HEK293 (cell line): ENCODE data around the gene THSD4.

Source experiments
- CTCF ChIA-PET: fragments of 350-600 bp; formaldehyde crosslinking; extraction: SDS; loops from one replicate; lab custom pipeline; 2021; ENCODE audit warnings: antibody characterized with exemption; lab: Yijun Ruan, JAX
- POLR2A ChIA-PET: fragments of 300-600 bp; formaldehyde crosslinking; extraction: SDS; loops from one replicate; lab custom pipeline; 2020; ENCODE audit warnings: antibody characterized with exemption, inconsistent platforms; lab: Yijun Ruan, JAX
- H3K27ac ChIP-seq: fragments of 200-500 bp; sonication (Bioruptor generic); 2 replicates; pipeline ENCODE4 v1.5.1; 2014; ENCODE audit warnings: low read depth, low read length, control low read depth, inconsistent platforms; ENCODE audit errors: extremely low read depth
- H3K36me3 ChIP-seq, 2 experiments: fragments of 200-500 bp in 1 of 2; sonication (Bioruptor generic) in 1 of 2; 1 replicate in 1 of 2; 2 replicates in 1 of 2; pipeline ENCODE4 v1.5.1; 2014 to 2017; ENCODE audit warnings: inconsistent platforms in 2 of 2, low read length in 2 of 2; ENCODE audit not compliant: control insufficient read depth in 2 of 2, insufficient read depth in 1 of 2
- H3K4me1 ChIP-seq: fragments of 200-500 bp; sonication (Bioruptor generic); 2 replicates; pipeline ENCODE4 v1.5.1; 2014; ENCODE audit warnings: mild to moderate bottlenecking, low read length, inconsistent platforms; ENCODE audit not compliant: control insufficient read depth, insufficient read depth
- H3K4me3 ChIP-seq: 2 replicates; pipeline ENCODE4 v1.5.1; 2011; ENCODE audit warnings: low read depth, mild to moderate bottlenecking, control low read depth, low read length, moderate library complexity
- H3K9me3 ChIP-seq: fragments of 200-500 bp; sonication (Bioruptor generic); 2 replicates; pipeline ENCODE4 v1.5.1; 2014; ENCODE audit warnings: low read depth, low read length, inconsistent platforms; ENCODE audit not compliant: control insufficient read depth, insufficient read depth
- ATF2 ChIP-seq: fragments of 450-650 bp; formaldehyde crosslinking; IDR thresholded peaks from 2 replicates; pipeline ENCODE4 v1.5.1; 2016; ENCODE audit warnings: missing biosample characterization, missing genetic modification characterization, low read depth
- CTCF ChIP-seq: fragments of 450-650 bp; formaldehyde crosslinking; IDR thresholded peaks from 2 replicates; pipeline ENCODE4 v1.5.1; 2016; ENCODE audit warnings: missing biosample characterization, missing genetic modification characterization
- HIC1 ChIP-seq: fragments of 450-650 bp; formaldehyde crosslinking; IDR thresholded peaks from 2 replicates; pipeline ENCODE4 v1.5.1; 2016; ENCODE audit warnings: missing biosample characterization, missing genetic modification characterization
- PRDM10 ChIP-seq: fragments of 450-650 bp; formaldehyde crosslinking; IDR thresholded peaks from 2 replicates; pipeline ENCODE4 v1.5.1; 2016; ENCODE audit warnings: missing biosample characterization, missing genetic modification characterization
- SCRT1 ChIP-seq: fragments of 450-650 bp; formaldehyde crosslinking; IDR thresholded peaks from 2 replicates; pipeline ENCODE4 v1.5.1; 2016; ENCODE audit warnings: missing biosample characterization, missing genetic modification characterization, borderline replicate concordance
- TCF7L2 ChIP-seq: IDR thresholded peaks from 2 replicates; pipeline ENCODE4 v1.6.1; 2011; ENCODE audit warnings: low read depth, mild to moderate bottlenecking, inconsistent platforms, low read length, moderate library complexity, borderline replicate concordance
- YY1 ChIP-seq: fragments of 450-650 bp; formaldehyde crosslinking; IDR thresholded peaks from 2 replicates; pipeline ENCODE4 v1.5.1; 2018; ENCODE audit warnings: missing biosample characterization, missing genetic modification characterization
- ZBTB11 ChIP-seq: fragments of 450-650 bp; formaldehyde crosslinking; conservative IDR thresholded peaks from 2 replicates; pipeline ENCODE4 v1.5.1; 2016; ENCODE audit warnings: low read depth, missing biosample characterization, missing genetic modification characterization
- ZFP3 ChIP-seq: fragments of 450-650 bp; formaldehyde crosslinking; IDR thresholded peaks from 2 replicates; pipeline ENCODE4 v1.5.1; 2016; ENCODE audit warnings: low read depth, missing biosample characterization, missing genetic modification characterization
- ZFP41 ChIP-seq: fragments of 450-650 bp; formaldehyde crosslinking; IDR thresholded peaks from 2 replicates; pipeline ENCODE4 v1.5.1; 2016; ENCODE audit warnings: missing biosample characterization, missing genetic modification characterization, borderline replicate concordance
- ZNF132 ChIP-seq: fragments of 450-650 bp; formaldehyde crosslinking; IDR thresholded peaks from 2 replicates; pipeline ENCODE4 v1.5.1; 2017; ENCODE audit warnings: missing biosample characterization, missing genetic modification characterization, borderline replicate concordance
- ZNF157 ChIP-seq: fragments of 450-650 bp; formaldehyde crosslinking; IDR thresholded peaks from 2 replicates; pipeline ENCODE4 v1.5.1; 2016; ENCODE audit warnings: missing biosample characterization, missing genetic modification characterization
- ZNF223 ChIP-seq: fragments of 450-650 bp; formaldehyde crosslinking; IDR thresholded peaks from 2 replicates; pipeline ENCODE4 v1.5.1; 2016; ENCODE audit warnings: missing biosample characterization, missing genetic modification characterization
- ZNF23 ChIP-seq: fragments of 450-650 bp; formaldehyde crosslinking; IDR thresholded peaks from 2 replicates; pipeline ENCODE4 v1.5.1; 2016; ENCODE audit warnings: missing biosample characterization, missing genetic modification characterization, borderline replicate concordance
- ZNF324 ChIP-seq: fragments of 450-650 bp; formaldehyde crosslinking; IDR thresholded peaks from 2 replicates; pipeline ENCODE4 v1.5.1; 2016; ENCODE audit warnings: missing biosample characterization, missing genetic modification characterization
- ZNF426 ChIP-seq: fragments of 450-650 bp; formaldehyde crosslinking; IDR thresholded peaks from 2 replicates; pipeline ENCODE4 v1.5.1; 2017; ENCODE audit warnings: missing biosample characterization, missing genetic modification characterization, mild to moderate bottlenecking, inconsistent platforms, moderate library complexity
- ZNF510 ChIP-seq: fragments of 450-650 bp; formaldehyde crosslinking; IDR thresholded peaks from 2 replicates; pipeline ENCODE4 v1.5.1; 2018; ENCODE audit warnings: mild to moderate bottlenecking, missing genetic modification characterization, missing biosample characterization; ENCODE audit not compliant: insufficient replicate concordance
- ZNF600 ChIP-seq: fragments of 450-650 bp; formaldehyde crosslinking; IDR thresholded peaks from 2 replicates; pipeline ENCODE4 v1.5.1; 2016; ENCODE audit warnings: missing biosample characterization, missing genetic modification characterization
- ZNF624 ChIP-seq: fragments of 450-650 bp; formaldehyde crosslinking; IDR thresholded peaks from 2 replicates; pipeline ENCODE4 v1.5.1; 2017; ENCODE audit warnings: missing biosample characterization, missing genetic modification characterization
- ZNF777 ChIP-seq: fragments of 450-650 bp; formaldehyde crosslinking; IDR thresholded peaks from 2 replicates; pipeline ENCODE4 v1.5.1; 2017; ENCODE audit warnings: missing biosample characterization, missing genetic modification characterization, borderline replicate concordance
- ZNF791 ChIP-seq: fragments of 450-650 bp; formaldehyde crosslinking; IDR thresholded peaks from 2 replicates; pipeline ENCODE4 v1.5.1; 2016; ENCODE audit warnings: missing biosample characterization, missing genetic modification characterization
- ZSCAN16 ChIP-seq: fragments of 450-650 bp; formaldehyde crosslinking; IDR thresholded peaks from 2 replicates; pipeline ENCODE4 v1.5.1; 2016; ENCODE audit warnings: missing biosample characterization, missing genetic modification characterization

Gene THSD4

GRCh38 chr15:71752128-71752527, 636.9 kb downstream of the THSD4 start:
- CTCF ChIA-PET = interaction anchor here (0.5 to 6.1 kb wide), 28 partner anchors 9 to 815 kb away, joined by 3 to 140 read pairs (median 4); no protein-coding TSS in a partner anchor

GRCh38 chr15:71752604-71753289, 637.5 kb downstream of the THSD4 start:
- CTCF ChIA-PET = interaction anchor here (0.5 to 6.1 kb wide), 41 partner anchors 8 to 1527 kb away, joined by 3 to 140 read pairs (median 4); partner anchors contain the start of gene GRAMD2A
- Histone ChIP-seq H3K36me3 (no peaks in the 10 kb centered on the region), H3K4me3 (no peak overlapping the region), H3K27ac (no peak overlapping the region), H3K9me3 (no peaks in the 10 kb centered on the region), H3K4me1 (peaks cover 14% of the 10 kb centered on the region)
- POLR2A ChIA-PET = no interaction called here
- TF ChIP-seq TCF7L2 (no peak), ZNF324 (tag by site-specific recombination) (no peak), HIC1 (tag by site-specific recombination) (no peak), CTCF (tag by site-specific recombination) (peak; percentile 47; the same call in 1 of the 2 replicates), SCRT1 (peak; percentile 82), ZNF157 (no peak), ZNF132 (tag by site-specific recombination) (no peak), ATF2 (tag by site-specific recombination) (no peak), ZNF426 (tag by site-specific recombination) (no peak), ZNF600 (tag by site-specific recombination) (no peak), PRDM10 (tag by site-specific recombination) (no peak), ZNF223 (tag by site-specific recombination) (no peak), ZNF791 (tag by site-specific recombination) (no peak)

More at GRCh38 chr15:71752128-71752527, 636.9 kb downstream of the THSD4 start:
- POLR2A ChIA-PET = no interaction called here
- no peaks in the 10 kb centered on the region for H3K9me3 ChIP-seq
- H3K4me3 ChIP-seq = no peak overlapping the region
- peaks cover 20% of the 10 kb centered on the region for H3K4me1 ChIP-seq
- no peaks in the 10 kb centered on the region for H3K36me3 ChIP-seq
- H3K27ac ChIP-seq = no peak overlapping the region
- TF ChIP-seq ZFP3 (tag by site-specific recombination) (no peak), ZFP41 (tag by site-specific recombination) (no peak), ZBTB11 (tag by site-specific recombination) (no peak), ZNF624 (tag by site-specific recombination) (no peak), ZNF510 (no peak), ZSCAN16 (tag by site-specific recombination) (no peak), ZNF777 (no peak), YY1 (no peak), ZNF23 (tag by site-specific recombination) (no peak)
